K562 treated with DMSO at 1 percent for 24 hours (cell line): Measurements from ENCODE around the gene CHORDC1. TPM values are rescaled to one million over a fixed set of nuclear protein-coding genes. Genes with fewer than 3 reads are reported as not detected.

ENCODE experiments used
- total RNA-seq: library from RNA; unstranded; fragments of 300-600 nt; gene quantifications from 2 replicates; pipeline ENCODE4 v1.2.3, GENCODE V29; 2022; ENCODE audit warnings: low read depth; ENCODE audit not compliant: insufficient read depth

Gene CHORDC1
- total RNA-seq: 23.0 and 31.1 TPM in 2 replicates

DNA sequence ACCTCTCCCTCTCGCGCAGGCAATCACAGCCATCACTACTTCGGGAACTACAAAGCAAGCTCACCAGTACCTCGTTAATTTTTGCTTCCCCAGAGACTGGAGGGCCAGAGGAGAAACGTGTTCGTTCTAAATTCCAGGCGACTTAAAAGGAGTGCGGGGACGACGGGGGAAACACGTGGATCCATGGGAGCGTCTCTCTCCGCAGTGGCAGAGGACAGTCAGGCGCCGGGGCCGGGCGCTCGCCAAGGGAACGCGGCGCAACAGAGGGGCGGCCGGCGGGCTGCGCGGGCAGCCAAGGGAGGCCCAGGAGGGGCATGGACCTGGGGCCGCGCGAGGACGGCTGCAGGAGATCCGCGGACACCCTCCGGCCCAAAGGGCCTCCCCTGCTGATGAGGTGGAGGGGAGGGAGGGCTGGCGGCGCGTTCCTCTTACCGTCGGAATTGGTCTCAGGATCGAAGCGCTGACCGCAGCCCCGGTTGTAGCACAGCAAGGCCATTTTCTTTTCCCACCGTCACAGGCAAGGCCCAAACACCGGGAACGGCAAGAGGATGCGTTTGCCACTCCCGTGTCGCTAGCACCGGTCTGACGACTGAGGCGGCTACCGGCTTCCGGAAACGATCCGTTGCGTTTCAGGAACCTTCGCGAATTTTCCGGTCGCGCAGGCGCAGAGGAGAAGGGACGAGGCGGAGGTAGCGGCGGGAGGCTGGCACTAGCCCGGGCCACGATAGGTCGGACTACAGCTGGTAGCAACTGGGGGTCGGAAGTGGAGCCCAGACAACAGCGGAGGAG is at the start of gene CHORDC1:
TSS of gene CHORDC1 (minus strand) at position 591 of the 789 bp plus-strand sequence. CDS start at position 496, 95 bp downstream.

Other genes starting within 250 kb of the CHORDC1 start
- not detected in 2 replicates for gene TRIM49C, start 191.9 kb downstream of the CHORDC1 start, total RNA-seq
- not detected in 2 replicates for gene UBTFL1, start 137.1 kb downstream of the CHORDC1 start, total RNA-seq
- gene NAALAD2, start 88.4 kb downstream of the CHORDC1 start, total RNA-seq: 0.49 and 1.2 TPM in 2 replicates